Vagina (tissue), 2 donors: ENCODE measurements around the gene ARTN.

ENCODE experiments used
- CTCF ChIP-seq, 3 experiments: fragments of 450-650 bp in 2 of 3; fragments of 200-600 bp in 1 of 3; sonication (generic) in 1 of 3; IDR thresholded peaks; one replicate each; pipeline ENCODE4 v1.5.1; 2017 to 2019; ENCODE audit warnings: antibody characterized with exemption in 3 of 3, mild to moderate bottlenecking in 2 of 3, moderate library complexity in 2 of 3
- POLR2AphosphoS5 ChIP-seq, 2 donors: sonication (generic); formaldehyde crosslinking; IDR thresholded peaks; one replicate each; pipeline ENCODE4 v1.9.0; 2017; ENCODE audit warnings: antibody characterized with exemption in 2 of 2, mild to moderate bottlenecking in 2 of 2, low read depth in 1 of 2; ENCODE audit not compliant: insufficient read depth in 1 of 2

GRCh38 chr1:43963006-43963405, 29.4 kb downstream of the ARTN start:
- TF ChIP-seq CTCF (IDR thresholded peaks at IDR 0.05) (no peak), POLR2AphosphoS5 (IDR thresholded peaks at IDR 0.05; ENCODE audit: insufficient read depth in 1 of 2, low read depth in 1 of 2) (no peak)
